IMR-90 (cell line): ENCODE measurements around the gene FOXI3. TPM values are rescaled to one million over a fixed set of nuclear protein-coding genes. Genes with fewer than 3 reads are reported as not detected.

Source experiments
- ATAC-seq: fragments of 200-7000 bp; cut with Tn5 transposase; 2 replicates; pipeline ENCODE4 v1.9.1; 2020; ENCODE audit warnings: low read depth, mild to moderate bottlenecking, moderate library complexity
- BruUV-seq: library from RNA; stranded (reverse); fragments of 400-500 nt; replicated peaks from 2 replicates; lab custom pipeline; 2021; lab: Mats Ljungman, UMichigan
- CTCF ChIA-PET: fragments of 300-600 bp; formaldehyde crosslinking; extraction: SDS; loops from one replicate; lab custom pipeline; 2021; ENCODE audit warnings: antibody characterized with exemption; lab: Yijun Ruan, JAX
- POLR2A ChIA-PET: fragments of 300-600 bp; sonication (Branson Sonifier 250); formaldehyde crosslinking; loops from one replicate; lab custom pipeline; 2022; ENCODE audit warnings: antibody characterized with exemption; ENCODE audit not compliant: unreplicated experiment; lab: Charles Lee
- DNase-seq: peaks from one replicate; pipeline ENCODE4 v3.0.0; 2013
- H2AFZ ChIP-seq: replicated peaks from 2 replicates; pipeline ENCODE3; 2013; ENCODE audit warnings: low read length, mild to moderate bottlenecking; ENCODE audit not compliant: poor library complexity
- H2AK5ac ChIP-seq: 2 replicates; pipeline ENCODE4 v1.6.1; 2013; ENCODE audit warnings: low read depth, low read length, inconsistent platforms
- H2AK9ac ChIP-seq: replicated peaks from 2 replicates; pipeline ENCODE3; 2013; ENCODE audit warnings: mild to moderate bottlenecking, low read depth, low read length, moderate library complexity; ENCODE audit not compliant: poor library complexity
- H2BK120ac ChIP-seq: 2 replicates; pipeline ENCODE4 v1.6.1; 2013; ENCODE audit warnings: low read depth, low read length, inconsistent platforms
- H2BK15ac ChIP-seq: 3 replicates; pipeline ENCODE4 v1.6.1; 2013; ENCODE audit warnings: low read depth, low read length, inconsistent platforms
- H2BK20ac ChIP-seq: 2 replicates; pipeline ENCODE4 v1.6.1; 2013; ENCODE audit warnings: low read depth, mild to moderate bottlenecking, inconsistent platforms, low read length, moderate library complexity
- H2BK5ac ChIP-seq: 2 replicates; pipeline ENCODE4 v1.6.1; 2013; ENCODE audit warnings: mild to moderate bottlenecking, low read depth, low read length, inconsistent platforms; ENCODE audit not compliant: poor library complexity, severe bottlenecking
- H3K14ac ChIP-seq: replicated peaks from 2 replicates; pipeline ENCODE4 v1.6.1; 2013; ENCODE audit warnings: low read depth, low read length, inconsistent platforms
- H3K18ac ChIP-seq: 2 replicates; pipeline ENCODE4 v1.6.1; 2013; ENCODE audit warnings: low read depth, low read length, control low read depth
- H3K23ac ChIP-seq: 2 replicates; pipeline ENCODE4 v1.6.1; 2013; ENCODE audit warnings: low read depth, low read length, inconsistent platforms
- H3K27ac ChIP-seq: 2 replicates; pipeline ENCODE4 v1.5.1; 2013; ENCODE audit warnings: mild to moderate bottlenecking, control low read depth, low read length; ENCODE audit not compliant: insufficient read depth
- H3K27me3 ChIP-seq: 2 replicates; pipeline ENCODE4 v1.6.1; 2013; ENCODE audit warnings: low read length; ENCODE audit not compliant: control insufficient read depth, insufficient read depth
- H3K36me3 ChIP-seq: 2 replicates; pipeline ENCODE4 v1.6.1; 2013; ENCODE audit warnings: low read length, mixed read lengths; ENCODE audit not compliant: control insufficient read depth, insufficient read depth
- H3K4ac ChIP-seq: 2 replicates; pipeline ENCODE4 v1.6.1; 2013; ENCODE audit warnings: low read depth, low read length, inconsistent platforms
- H3K4me1 ChIP-seq: 2 replicates; pipeline ENCODE4 v1.6.1; 2013; ENCODE audit warnings: low read length, mixed read lengths; ENCODE audit not compliant: control insufficient read depth, insufficient read depth
- H3K4me2 ChIP-seq: 2 replicates; pipeline ENCODE4 v1.6.1; 2013; ENCODE audit warnings: low read depth, mild to moderate bottlenecking, control low read depth, low read length, moderate library complexity
- H3K4me3 ChIP-seq: 2 replicates; pipeline ENCODE4 v1.5.1; 2013; ENCODE audit warnings: low read depth, mild to moderate bottlenecking, control low read depth, low read length, moderate library complexity; ENCODE audit not compliant: insufficient read depth
- H3K56ac ChIP-seq: 2 replicates; pipeline ENCODE4 v1.6.1; 2013; ENCODE audit warnings: low read length, inconsistent platforms; ENCODE audit not compliant: insufficient read depth; ENCODE audit errors: extremely low read depth
- H3K79me1 ChIP-seq, 2 experiments: 2 replicates each; pipeline ENCODE4 v1.6.1; 2013; ENCODE audit warnings: low read length in 2 of 2, inconsistent platforms in 1 of 2, low read depth in 1 of 2
- H3K9ac ChIP-seq: 2 replicates; pipeline ENCODE4 v1.6.1; 2013; ENCODE audit warnings: low read depth, low read length, control low read depth
- H3K9me1 ChIP-seq: 2 replicates; pipeline ENCODE4 v1.6.1; 2013; ENCODE audit warnings: low read length, inconsistent platforms; ENCODE audit not compliant: insufficient read depth
- H3K9me3 ChIP-seq: 2 replicates; pipeline ENCODE4 v1.6.1; 2013; ENCODE audit warnings: low read length; ENCODE audit not compliant: control insufficient read depth, insufficient read depth
- H4K20me1 ChIP-seq: 2 replicates; pipeline ENCODE4 v1.6.1; 2013; ENCODE audit warnings: low read length, inconsistent platforms; ENCODE audit not compliant: insufficient read depth
- H4K5ac ChIP-seq: 2 replicates; pipeline ENCODE4 v1.6.1; 2013; ENCODE audit warnings: mild to moderate bottlenecking, low read depth, low read length, control low read depth
- H4K8ac ChIP-seq, 2 experiments: 2 replicates each; pipeline ENCODE4 v1.6.1; 2013; ENCODE audit warnings: low read depth in 2 of 2, low read length in 2 of 2, control low read depth in 1 of 2, inconsistent platforms in 1 of 2
- H4K91ac ChIP-seq: 2 replicates; pipeline ENCODE4 v1.6.1; 2013; ENCODE audit warnings: low read depth, low read length, inconsistent platforms; ENCODE audit not compliant: insufficient read depth
- BHLHE40 ChIP-seq: fragments of 150-350 bp; IDR thresholded peaks from 2 replicates; pipeline ENCODE4 v1.6.1; 2016; ENCODE audit warnings: mild to moderate bottlenecking, low read depth, low read length
- CEBPB ChIP-seq: IDR thresholded peaks from 2 replicates; pipeline ENCODE4 v1.6.1; 2012; ENCODE audit warnings: low read depth, low read length, improper control_type of control experiment
- MAFK ChIP-seq: IDR thresholded peaks from 2 replicates; pipeline ENCODE4 v1.6.1; 2012; ENCODE audit warnings: low read depth, low read length, improper control_type of control experiment
- MXI1 ChIP-seq: IDR thresholded peaks from 2 replicates; pipeline ENCODE4 v1.6.1; 2012; ENCODE audit warnings: low read depth, mild to moderate bottlenecking, low read length, moderate library complexity, borderline replicate concordance
- NFE2L2 ChIP-seq: fragments of 150-350 bp; IDR thresholded peaks from 2 replicates; pipeline ENCODE4 v1.6.1; 2016; ENCODE audit warnings: low read depth, mild to moderate bottlenecking, low read length
- RAD21 ChIP-seq: IDR thresholded peaks from 2 replicates; pipeline ENCODE4 v1.6.1; 2012; ENCODE audit warnings: low read length, improper control_type of control experiment
- RCOR1 ChIP-seq: IDR thresholded peaks from 2 replicates; pipeline ENCODE4 v1.6.1; 2012; ENCODE audit warnings: mild to moderate bottlenecking, low read length, improper control_type of control experiment; ENCODE audit not compliant: insufficient replicate concordance
- RFX5 ChIP-seq: IDR thresholded peaks from 2 replicates; pipeline ENCODE4 v1.8.0; 2012; ENCODE audit warnings: low read depth, mild to moderate bottlenecking, low read length, moderate library complexity
- SMC3 ChIP-seq: fragments of 150-350 bp; IDR thresholded peaks from 2 replicates; pipeline ENCODE4 v1.6.1; 2016; ENCODE audit warnings: low read depth, mild to moderate bottlenecking, antibody characterized with exemption, low read length, moderate library complexity
- WGBS, 2 experiments: methylation state at CpG; one replicate each; pipeline versions ENCODE4 v1.1.5 to v1.1.7; 2013; ENCODE audit warnings: missing lambda C conversion rate in 2 of 2; ENCODE audit not compliant: insufficient read length in 1 of 2; ENCODE audit errors: extremely low coverage in 2 of 2; 5-methylcytosine and 5-hydroxymethylcytosine counted together
- dilution Hi-C: fragments of 300-500 bp; cut with HindIII; formaldehyde crosslinking; loops from one replicate; pipeline ENCODE4 v1.14.3; 2018; ENCODE audit warnings: low sequenced_read_pairs; ENCODE audit not compliant: unreplicated experiment
- in situ Hi-C: fragments of 300-500 bp; cut with MboI; formaldehyde crosslinking; loops from 3 replicates; pipeline ENCODE4 v1.14.3; 2019; ENCODE audit warnings: low sequenced_read_pairs, inconsistent platforms, mixed read lengths
- intact Hi-C: fragments of 100-400 bp; cut with micrococcal nuclease; formaldehyde crosslinking; loops from 2 replicates; pipeline ENCODE4 v1.10.0; 2022
- polyA plus RNA-seq, 3 experiments: library from polyadenylated mRNA; depleted of rRNA; stranded (reverse); fragments of >200 nt; gene quantifications; 2 replicates each; pipeline ENCODE4 v1.2.3, GENCODE V29; 2012; ENCODE audit warnings: low replicate concordance in 1 of 3
- total RNA-seq: library from RNA; depleted of rRNA; stranded (reverse); fragments of >200 nt; gene quantifications from 2 replicates; pipeline ENCODE4 v1.2.3, GENCODE V29; 2012
- TF ChIP-seq, protein P1 (sequence below): fragments of 150-350 bp; IDR thresholded peaks from 2 replicates; pipeline ENCODE4 v1.6.1; 2017; ENCODE audit warnings: mild to moderate bottlenecking, antibody characterized with exemption, low read length, low read depth
- TF ChIP-seq, protein P2 (sequence below): fragments of 150-350 bp; IDR thresholded peaks from 2 replicates; pipeline ENCODE4 v1.6.1; 2016; ENCODE audit warnings: low read depth, mild to moderate bottlenecking, low read length, moderate library complexity, borderline replicate concordance

FOXI3 gene
- total and polyA plus RNA-seq, 2 of the 4 experiments (the other 2 are of a cell fraction), result not detected

DNA sequence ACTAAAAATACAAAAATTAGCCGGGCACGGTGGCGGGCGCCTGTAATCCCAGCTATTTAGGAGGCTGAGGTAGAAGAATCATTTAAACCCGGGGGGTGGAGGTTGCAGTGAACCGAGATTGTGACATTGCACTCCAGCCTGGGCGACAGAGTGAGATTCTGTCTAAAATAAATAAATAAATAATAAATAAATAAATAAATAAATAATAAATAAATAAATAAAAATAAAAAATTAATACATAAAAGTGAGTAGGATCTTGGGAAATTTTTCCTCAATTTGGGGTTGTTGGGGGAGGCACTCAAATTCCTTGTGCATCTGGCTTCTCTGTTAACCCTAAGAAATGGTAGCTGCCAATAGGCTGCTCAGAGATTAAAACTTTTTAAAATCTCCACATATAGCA lies 20.3 kb upstream of the FOXI3 start:
- no peak overlapping the region for H4K5ac ChIP-seq
- no peak overlapping the region for H3K23ac ChIP-seq
- H3K79me1 ChIP-seq, result no peaks in the 10 kb centered on the region
- intact Hi-C loops (no loop called here), dilution Hi-C loops (no loop called here), in situ Hi-C loops (no loop called here)
- H4K91ac ChIP-seq, result no peak overlapping the region
- DNase-seq, result no peak
- H2BK20ac ChIP-seq, result no peak overlapping the region
- H3K9me3 ChIP-seq, result no peaks in the 10 kb centered on the region
- no peak overlapping the region for H4K8ac ChIP-seq
- no peak overlapping the region for H2BK120ac ChIP-seq
- H3K4me2 ChIP-seq, result no peak overlapping the region
- H3K9ac ChIP-seq, result no peak overlapping the region
- no peaks in the 10 kb centered on the region for H3K9me1 ChIP-seq
- no peak for ATAC-seq
- no CpG with 5 or more reads among the region's 7 CpGs for WGBS, 2 experiments
- H3K56ac ChIP-seq, result no peak overlapping the region
- no peak overlapping the region for H3K18ac ChIP-seq
- no peak overlapping the region for H3K14ac ChIP-seq
- H2AFZ ChIP-seq, result no peak overlapping the region
- no TSS peak for BruUV-seq
- H3K4me1 ChIP-seq, result no peaks in the 10 kb centered on the region
- TF ChIP-seq SMC3 (no peak), CEBPB (no peak), MAFK (no peak), BHLHE40 (no peak), NFE2L2 (no peak), RAD21 (no peak), RCOR1 (no peak), MXI1 (no peak), RFX5 (no peak)
- TF ChIP-seq, protein P1, sequence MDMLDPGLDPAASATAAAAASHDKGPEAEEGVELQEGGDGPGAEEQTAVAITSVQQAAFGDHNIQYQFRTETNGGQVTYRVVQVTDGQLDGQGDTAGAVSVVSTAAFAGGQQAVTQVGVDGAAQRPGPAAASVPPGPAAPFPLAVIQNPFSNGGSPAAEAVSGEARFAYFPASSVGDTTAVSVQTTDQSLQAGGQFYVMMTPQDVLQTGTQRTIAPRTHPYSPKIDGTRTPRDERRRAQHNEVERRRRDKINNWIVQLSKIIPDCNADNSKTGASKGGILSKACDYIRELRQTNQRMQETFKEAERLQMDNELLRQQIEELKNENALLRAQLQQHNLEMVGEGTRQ, result no peak
- TF ChIP-seq, protein P2, sequence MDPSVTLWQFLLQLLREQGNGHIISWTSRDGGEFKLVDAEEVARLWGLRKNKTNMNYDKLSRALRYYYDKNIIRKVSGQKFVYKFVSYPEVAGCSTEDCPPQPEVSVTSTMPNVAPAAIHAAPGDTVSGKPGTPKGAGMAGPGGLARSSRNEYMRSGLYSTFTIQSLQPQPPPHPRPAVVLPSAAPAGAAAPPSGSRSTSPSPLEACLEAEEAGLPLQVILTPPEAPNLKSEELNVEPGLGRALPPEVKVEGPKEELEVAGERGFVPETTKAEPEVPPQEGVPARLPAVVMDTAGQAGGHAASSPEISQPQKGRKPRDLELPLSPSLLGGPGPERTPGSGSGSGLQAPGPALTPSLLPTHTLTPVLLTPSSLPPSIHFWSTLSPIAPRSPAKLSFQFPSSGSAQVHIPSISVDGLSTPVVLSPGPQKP, result no peak
- H2AK5ac ChIP-seq, result no peak overlapping the region
- no peaks in the 10 kb centered on the region for H3K27me3 ChIP-seq
- ChIA-PET POLR2A (no interaction called here), CTCF (no interaction called here)
- H2AK9ac ChIP-seq, result no peak overlapping the region
- no peak overlapping the region for H2BK15ac ChIP-seq
- H3K4me3 ChIP-seq, result no peak overlapping the region
- no peaks in the 10 kb centered on the region for H3K36me3 ChIP-seq
- no peak overlapping the region for H3K27ac ChIP-seq
- no peaks in the 10 kb centered on the region for H4K20me1 ChIP-seq
- H2BK5ac ChIP-seq, result no peak overlapping the region
- H3K4ac ChIP-seq, result no peak overlapping the region
